T-cell (primary cell): Measurements from ENCODE around the gene ANAPC1. TPM values are rescaled to one million over a fixed set of nuclear protein-coding genes. Genes with fewer than 3 reads are reported as not detected.
A peak's percentile ranks its signal among the peaks of the same experiment; 100 is the strongest.
"Not testable (repeated sequence)": the region's sequence is repeated elsewhere in the genome, so short reads cannot be mapped to it uniquely, and the experiment has no call there.

Experiments
- ATAC-seq, 4 experiments: fragments of 200-7000 bp in 3 of 4; fragments of 150-1000 bp in 1 of 4; cut with Tn5 transposase; replicated peaks in 1 of 4; 1 replicate in 3 of 4; 2 replicates in 1 of 4; pipeline ENCODE4 v1.10.0; 2021; ENCODE audit warnings: moderate library complexity in 3 of 4, mild to moderate bottlenecking in 2 of 4, moderate number of reproducible peaks in 1 of 4
- CTCF ChIA-PET, 2 donors: fragments of 300-600 bp; sonication (Branson Sonifier 250); formaldehyde crosslinking; loops; one replicate each; lab custom pipeline; 2022; ENCODE audit warnings: antibody characterized with exemption in 2 of 2; lab: Charles Lee
- POLR2A ChIA-PET, 2 donors: fragments of 300-600 bp; sonication (Branson Sonifier 250); formaldehyde crosslinking; loops; one replicate each; lab custom pipeline; 2022; ENCODE audit warnings: antibody characterized with exemption in 2 of 2; lab: Charles Lee
- DNase-seq, 35 experiments: peaks; one replicate each; pipeline versions ENCODE4 v3.0.0 to v3.0.0-alpha.2; 2013 to 2023
- H3K27ac ChIP-seq: one replicate; pipeline ENCODE4 v1.5.1; 2013; ENCODE audit warnings: low read length
- H3K27me3 ChIP-seq, 2 experiments: replicated peaks in 1 of 2; 1 replicate in 1 of 2; 2 replicates in 1 of 2; pipeline versions ENCODE4 v1.6.1 to v1.7.0; 2013; ENCODE audit warnings: low read length in 1 of 2, mixed read lengths in 1 of 2; ENCODE audit not compliant: control insufficient read depth in 2 of 2, insufficient read depth in 2 of 2; ENCODE audit errors: extremely low read depth in 1 of 2
- H3K36me3 ChIP-seq, 2 donors: 1 replicate in 1 of 2; 2 replicates in 1 of 2; pipeline versions ENCODE4 v1.6.1 to v1.7.0; 2013; ENCODE audit warnings: low read length in 1 of 2; ENCODE audit not compliant: control insufficient read depth in 2 of 2, insufficient read depth in 1 of 2; ENCODE audit errors: extremely low read depth in 1 of 2
- H3K4me1 ChIP-seq, 2 experiments: 1 replicate in 1 of 2; 2 replicates in 1 of 2; pipeline versions ENCODE4 v1.6.1 to v1.7.0; 2013; ENCODE audit warnings: low read length in 2 of 2, mixed read lengths in 1 of 2; ENCODE audit not compliant: insufficient read depth in 2 of 2, control insufficient read depth in 1 of 2; ENCODE audit errors: extremely low read depth in 1 of 2
- H3K4me3 ChIP-seq, 2 donors: 1 replicate in 1 of 2; 2 replicates in 1 of 2; pipeline versions ENCODE4 v1.5.1 to v1.7.0; 2013; ENCODE audit warnings: mild to moderate bottlenecking in 2 of 2, low read length in 1 of 2, moderate library complexity in 1 of 2; ENCODE audit not compliant: control insufficient read depth in 1 of 2; ENCODE audit errors: extremely low read depth in 1 of 2
- H3K9me3 ChIP-seq: 2 replicates; pipeline ENCODE4 v1.7.0; 2013
- H3K27ac Mint-ChIP-seq, 2 donors: one replicate each; pipeline ENCODE4 v1.8.0; 2020 to 2021; ENCODE audit warnings: mild to moderate bottlenecking in 2 of 2, mixed read lengths in 2 of 2
- H3K27me3 Mint-ChIP-seq, 2 donors: one replicate each; pipeline ENCODE4 v1.8.0; 2021 to 2022; ENCODE audit warnings: mixed read lengths in 2 of 2
- H3K36me3 Mint-ChIP-seq: one replicate; pipeline ENCODE4 v1.8.0; 2021; ENCODE audit warnings: mixed read lengths
- H3K4me1 Mint-ChIP-seq, 3 donors: one replicate each; pipeline ENCODE4 v1.8.0; 2020 to 2022; ENCODE audit warnings: mixed read lengths in 3 of 3, mild to moderate bottlenecking in 1 of 3
- H3K4me3 Mint-ChIP-seq, 3 donors: one replicate each; pipeline ENCODE4 v1.8.0; 2020 to 2022; ENCODE audit warnings: mild to moderate bottlenecking in 3 of 3, mixed read lengths in 3 of 3, moderate library complexity in 3 of 3
- H3K9me3 Mint-ChIP-seq, 3 donors: one replicate each; pipeline ENCODE4 v1.8.0; 2020 to 2022; ENCODE audit warnings: mixed read lengths in 3 of 3
- WGBS: methylation state at CpG from one replicate; pipeline ENCODE4 v1.1.5; 2013; ENCODE audit warnings: missing lambda C conversion rate; ENCODE audit not compliant: insufficient coverage; 5-methylcytosine and 5-hydroxymethylcytosine counted together
- total RNA-seq, 35 experiments: library from RNA in 6 of 35; stranded (reverse) in 6 of 35; fragments of 120-200 nt in 1 of 35; gene quantifications; one replicate each; pipeline versions ENCODE4 v1.2.1 to v1.2.4 and lab custom pipeline; 2013 to 2026

Gene ANAPC1
- total RNA-seq, 5 donors from 2014 or later (not counting 1 experiment from before 2014, with no cell fraction given) = 51.3 to 69.9 (median 63.8) TPM

- H3K36me3 Mint-ChIP-seq, H3K4me1 ChIP-seq, H3K4me1 Mint-ChIP-seq, H3K27me3 ChIP-seq, H3K27me3 Mint-ChIP-seq, H3K36me3 ChIP-seq, H3K27ac ChIP-seq, H3K9me3 ChIP-seq, POLR2A ChIA-PET, H3K27ac Mint-ChIP-seq, ATAC-seq, DNase-seq, H3K4me3 ChIP-seq, CTCF ChIA-PET, H3K9me3 Mint-ChIP-seq, H3K4me3 Mint-ChIP-seq: not testable (repeated sequence)
- WGBS = no CpG with 5 or more reads among the region's 3 CpGs
Measured at GRCh38 chr2:111784081-111784480, 99.9 kb downstream of the ANAPC1 start.

- ATAC-seq, H3K27me3 ChIP-seq, H3K4me1 Mint-ChIP-seq, H3K36me3 ChIP-seq, CTCF ChIA-PET, DNase-seq, H3K9me3 ChIP-seq, H3K27ac ChIP-seq, H3K9me3 Mint-ChIP-seq, H3K27me3 Mint-ChIP-seq, POLR2A ChIA-PET, H3K4me3 ChIP-seq, H3K27ac Mint-ChIP-seq, H3K4me3 Mint-ChIP-seq, H3K4me1 ChIP-seq, H3K36me3 Mint-ChIP-seq: not testable (repeated sequence)
- WGBS = no CpG with 5 or more reads among the region's 6 CpGs
Measured at GRCh38 chr2:111782195-111782594, 101.8 kb downstream of the ANAPC1 start.

- not testable (repeated sequence) for H3K4me3 Mint-ChIP-seq
Measured at GRCh38 chr2:111781443-111782094, 102.4 kb downstream of the ANAPC1 start.

GRCh38 chr2:111777155-111777554 lies 106.8 kb downstream of the ANAPC1 start:
- H3K4me1 ChIP-seq, H3K36me3 ChIP-seq, CTCF ChIA-PET, H3K27ac ChIP-seq, POLR2A ChIA-PET, H3K4me1 Mint-ChIP-seq, H3K4me3 ChIP-seq, H3K27me3 ChIP-seq, H3K9me3 ChIP-seq, H3K4me3 Mint-ChIP-seq, DNase-seq, H3K27ac Mint-ChIP-seq, ATAC-seq, H3K9me3 Mint-ChIP-seq, H3K27me3 Mint-ChIP-seq: not testable (repeated sequence)
- no CpG with 5 or more reads among the region's 4 CpGs for WGBS
- H3K36me3 Mint-ChIP-seq = peaks cover 15% of the 10 kb centered on the region

More at GRCh38 chr2:111781443-111782094, 102.4 kb downstream of the ANAPC1 start:
- H3K36me3 Mint-ChIP-seq = peaks cover 12% of the 10 kb centered on the region
- H3K36me3 ChIP-seq, H3K27me3 Mint-ChIP-seq, POLR2A ChIA-PET, ATAC-seq, H3K27ac Mint-ChIP-seq, H3K9me3 Mint-ChIP-seq, H3K4me3 ChIP-seq, H3K9me3 ChIP-seq, H3K27ac ChIP-seq, DNase-seq, H3K4me1 Mint-ChIP-seq, CTCF ChIA-PET, H3K4me1 ChIP-seq, H3K27me3 ChIP-seq: not testable (repeated sequence)
- WGBS = no CpG with 5 or more reads among the region's 9 CpGs

GRCh38 chr2:111776296-111776695 lies 107.7 kb downstream of the ANAPC1 start:
- H3K36me3 ChIP-seq = not testable (repeated sequence)

GRCh38 chr2:111772180-111772579 lies 111.8 kb downstream of the ANAPC1 start:
- H3K27ac Mint-ChIP-seq = not testable (repeated sequence)

More at GRCh38 chr2:111776296-111776695, 107.7 kb downstream of the ANAPC1 start:
- H3K27ac ChIP-seq, H3K9me3 Mint-ChIP-seq, H3K4me3 ChIP-seq, H3K27me3 ChIP-seq, H3K27ac Mint-ChIP-seq, ATAC-seq, H3K4me1 Mint-ChIP-seq, H3K4me1 ChIP-seq, DNase-seq, CTCF ChIA-PET, POLR2A ChIA-PET, H3K9me3 ChIP-seq, H3K4me3 Mint-ChIP-seq, H3K27me3 Mint-ChIP-seq: not testable (repeated sequence)
- no CpG with 5 or more reads among the region's 3 CpGs for WGBS
- peaks cover 12% of the 10 kb centered on the region for H3K36me3 Mint-ChIP-seq

More at GRCh38 chr2:111772180-111772579, 111.8 kb downstream of the ANAPC1 start:
- H3K4me3 Mint-ChIP-seq, H3K4me3 ChIP-seq, H3K4me1 ChIP-seq, H3K27me3 ChIP-seq, H3K36me3 ChIP-seq, H3K27ac ChIP-seq, DNase-seq, H3K4me1 Mint-ChIP-seq, H3K9me3 Mint-ChIP-seq, H3K27me3 Mint-ChIP-seq, H3K9me3 ChIP-seq, POLR2A ChIA-PET, CTCF ChIA-PET: not testable (repeated sequence)
- ATAC-seq = peak; percentile 46 to 61 (median 52)
- H3K36me3 Mint-ChIP-seq = peaks cover 15% of the 10 kb centered on the region
- WGBS = no CpG with 5 or more reads among the region's 6 CpGs
